Activated CD4-positive, alpha-beta T cell treated with anti-CD3 and anti-CD28 coated beads for 36 hours (primary cell): ENCODE measurements around the gene PEX26. TPM values are rescaled to one million over a fixed set of nuclear protein-coding genes. Genes with fewer than 3 reads are reported as not detected.
A peak's percentile ranks its signal among the peaks of the same experiment; 100 is the strongest.
"Not testable (repeated sequence)": the region's sequence is repeated elsewhere in the genome, so short reads cannot be mapped to it uniquely, and the experiment has no call there.

Experiments
- ATAC-seq: fragments of 200-7000 bp; cut with Tn5 transposase; one replicate; pipeline ENCODE4 v1.10.0; 2021; ENCODE audit warnings: mild to moderate bottlenecking, moderate library complexity
- CTCF ChIA-PET: fragments of 350-600 bp; sonication (Branson Sonifier 250); formaldehyde crosslinking; loops from one replicate; lab custom pipeline; 2021; ENCODE audit warnings: antibody characterized with exemption; lab: Charles Lee
- POLR2A ChIA-PET: fragments of 350-600 bp; sonication (Branson Sonifier 250); formaldehyde crosslinking; loops from one replicate; lab custom pipeline; 2021; ENCODE audit warnings: antibody characterized with exemption, inconsistent platforms; lab: Charles Lee
- DNase-seq: peaks from one replicate; pipeline ENCODE4 v3.0.0-alpha.2; 2020
- H3K27ac Mint-ChIP-seq: one replicate; pipeline ENCODE4 v1.8.0; 2021; ENCODE audit warnings: mixed read lengths
- H3K27me3 Mint-ChIP-seq: one replicate; pipeline ENCODE4 v1.8.0; 2021; ENCODE audit warnings: mixed read lengths
- H3K36me3 Mint-ChIP-seq: one replicate; pipeline ENCODE4 v1.8.0; 2021; ENCODE audit warnings: low read depth, mixed read lengths
- H3K4me1 Mint-ChIP-seq: one replicate; pipeline ENCODE4 v1.8.0; 2021; ENCODE audit warnings: mixed read lengths
- H3K4me3 Mint-ChIP-seq: one replicate; pipeline ENCODE4 v1.8.0; 2021; ENCODE audit warnings: mild to moderate bottlenecking, moderate library complexity, mixed read lengths
- H3K9me3 Mint-ChIP-seq: one replicate; pipeline ENCODE4 v1.8.0; 2021; ENCODE audit warnings: low read depth, mixed read lengths
- intact Hi-C, 2 experiments: fragments of 100-400 bp; cut with DNase I in 1 of 2; cut with micrococcal nuclease in 1 of 2; formaldehyde crosslinking; loops; one replicate each; pipeline versions ENCODE4 v1.14.2 to v1.15.1; 2022 to 2024; cut with DNase I, micrococcal nuclease
- total RNA-seq, 2 experiments: library from RNA; stranded (reverse); gene quantifications; one replicate each; pipeline ENCODE4 v1.2.3, GENCODE V29; 2021

Gene PEX26
- total RNA-seq, 2 experiments from 2014 or later = 50.7 to 58.0 TPM

DNA sequence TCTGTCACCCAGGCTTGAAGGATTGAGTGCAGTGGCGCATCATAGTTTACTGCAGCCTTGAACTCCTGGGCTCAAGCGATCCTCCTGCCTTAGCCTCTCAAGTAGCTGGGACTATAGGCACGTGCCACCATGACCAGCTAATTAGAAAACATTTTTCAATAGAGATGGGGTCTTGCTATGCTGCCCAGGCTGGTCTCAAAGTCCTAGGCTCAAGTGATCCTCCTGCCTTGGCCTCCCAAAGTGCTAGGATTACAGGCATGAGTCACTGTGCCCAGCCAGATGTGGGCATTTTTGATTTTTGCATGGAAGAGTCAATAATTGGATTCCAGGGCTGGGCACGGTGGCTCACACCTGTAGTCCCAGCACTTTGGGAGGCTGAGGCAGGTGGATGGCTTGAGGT lies 3.9 kb upstream of the PEX26 start:
- ChIA-PET CTCF (interaction anchor here (0.7 to 9.5 kb wide), 2 partner anchors 243 to 278 kb away, joined by 4 to 124 read pairs; no protein-coding TSS in a partner anchor), POLR2A (interaction anchor here (0.5 kb wide), 1 partner anchor 70 kb away, joined by 3 read pairs; no protein-coding TSS in a partner anchor)
- H3K27ac Mint-ChIP-seq, H3K36me3 Mint-ChIP-seq, intact Hi-C loops, ATAC-seq, H3K9me3 Mint-ChIP-seq, DNase-seq, H3K4me3 Mint-ChIP-seq, H3K27me3 Mint-ChIP-seq: not testable (repeated sequence)
- H3K4me1 Mint-ChIP-seq = peaks cover 14% of the 10 kb centered on the region

DNA sequence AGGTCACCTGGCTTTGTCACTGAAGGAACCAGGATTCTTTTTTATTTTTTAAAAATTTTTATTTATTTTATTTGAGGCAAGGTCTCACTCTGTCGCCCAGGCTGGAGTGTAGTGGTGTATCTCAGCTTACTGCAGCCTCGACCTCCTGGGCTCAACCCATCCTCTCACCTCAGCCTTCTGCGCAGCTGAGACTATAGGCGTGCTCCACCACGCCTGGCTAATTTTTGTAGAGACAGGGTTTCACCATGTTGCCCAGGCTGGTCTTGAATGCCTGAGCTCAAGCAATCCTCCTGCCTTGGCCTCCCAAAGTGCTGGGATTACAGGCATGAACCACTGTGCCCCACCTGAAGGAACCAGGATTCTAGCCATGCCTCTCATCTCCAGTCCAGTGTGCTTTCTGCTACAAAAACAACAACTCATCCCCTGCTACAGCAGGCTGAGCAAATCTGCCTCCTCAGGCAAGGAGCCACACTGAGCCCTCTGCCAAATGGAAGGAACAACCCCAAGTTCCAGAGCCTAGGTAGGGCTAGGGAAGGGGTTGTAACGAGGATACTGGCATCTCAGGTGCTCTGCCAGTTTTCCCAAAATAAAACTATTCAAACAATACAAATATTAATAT lies 2.6 kb upstream of the PEX26 start:
- H3K36me3 Mint-ChIP-seq = peaks cover 14% of the 10 kb centered on the region
- H3K27me3 Mint-ChIP-seq = no peaks in the 10 kb centered on the region
- no peak overlapping the region for H3K27ac Mint-ChIP-seq
- DNase-seq (no peak), ATAC-seq (no peak)
- peaks cover 25% of the 10 kb centered on the region for H3K4me1 Mint-ChIP-seq
- ChIA-PET CTCF (interaction anchor here (0.6 to 9.5 kb wide), 23 partner anchors 9 to 332 kb away, joined by 3 to 124 read pairs (median 5); partner anchors contain the start of gene BID), POLR2A (no interaction called here)
- intact Hi-C loops = loop anchor here in 1 of 2 experiments (5.0 kb wide), 3 partner anchors 37 to 78 kb away; partner anchors contain the start of gene TUBA8
- H3K9me3 Mint-ChIP-seq = no peaks in the 10 kb centered on the region
- H3K4me3 Mint-ChIP-seq = no peak overlapping the region

DNA sequence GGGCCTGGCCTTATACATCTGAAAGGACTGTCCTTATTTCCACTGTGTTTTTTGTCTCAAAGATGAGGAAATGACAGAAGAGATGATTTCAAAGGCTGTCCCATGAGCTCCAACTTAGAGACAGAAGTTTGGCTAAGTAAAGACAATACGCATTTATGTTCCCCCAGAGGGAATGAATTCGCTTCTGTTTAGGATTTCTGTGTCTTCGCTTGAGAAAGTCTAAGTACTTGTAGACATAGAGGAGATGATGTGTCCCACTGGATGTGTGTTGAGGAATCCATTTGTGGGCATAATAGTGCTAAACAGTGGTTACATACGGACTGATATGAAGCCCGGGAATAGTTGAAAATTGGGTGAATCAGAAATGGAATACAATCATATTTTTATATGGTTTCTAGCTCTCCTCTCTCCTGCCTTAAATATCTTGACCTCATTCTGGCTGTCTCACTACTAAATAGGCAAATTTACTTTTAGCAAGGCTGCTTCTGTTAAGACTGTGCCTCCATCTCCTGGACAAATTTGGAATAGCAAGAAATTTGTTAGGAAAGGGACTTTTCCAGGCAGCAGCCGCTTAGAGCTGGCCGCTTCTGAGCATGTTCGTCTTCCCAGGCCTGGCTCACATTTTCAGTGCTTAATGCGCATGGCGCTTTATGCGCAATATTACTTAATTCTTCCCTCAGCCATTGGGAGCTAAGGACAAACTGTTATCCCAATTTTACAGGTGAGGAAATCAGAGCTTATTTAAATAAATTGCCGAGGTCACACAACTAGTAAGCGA lies 1.9 kb upstream of the PEX26 start:
- Mint-ChIP-seq H3K27ac (peak overlapping the region; percentile 53), H3K4me3 (peak overlapping the region; percentile 48), H3K36me3 (peaks cover 21% of the 10 kb centered on the region), H3K27me3 (no peaks in the 10 kb centered on the region), H3K4me1 (peaks cover 28% of the 10 kb centered on the region), H3K9me3 (no peaks in the 10 kb centered on the region)
- DNase-seq = peak; percentile 40
- ChIA-PET CTCF (interaction anchor here (0.6 to 9.5 kb wide), 44 partner anchors 10 to 516 kb away, joined by 3 to 124 read pairs (median 4); partner anchors contain the start of genes BCL2L13, BID, MICAL3 and USP18), POLR2A (no interaction called here)
- no peak for ATAC-seq
- intact Hi-C loops = loop anchor here (1.0 to 5.0 kb wide), 12 partner anchors 35 to 1001 kb away; partner anchors contain the start of genes TUBA8 (in 2 of the 2), ATP6V1E1 (in 1 of the 2), BCL2L13 (in 1 of the 2) and IL17RA (in 1 of the 2)

DNA sequence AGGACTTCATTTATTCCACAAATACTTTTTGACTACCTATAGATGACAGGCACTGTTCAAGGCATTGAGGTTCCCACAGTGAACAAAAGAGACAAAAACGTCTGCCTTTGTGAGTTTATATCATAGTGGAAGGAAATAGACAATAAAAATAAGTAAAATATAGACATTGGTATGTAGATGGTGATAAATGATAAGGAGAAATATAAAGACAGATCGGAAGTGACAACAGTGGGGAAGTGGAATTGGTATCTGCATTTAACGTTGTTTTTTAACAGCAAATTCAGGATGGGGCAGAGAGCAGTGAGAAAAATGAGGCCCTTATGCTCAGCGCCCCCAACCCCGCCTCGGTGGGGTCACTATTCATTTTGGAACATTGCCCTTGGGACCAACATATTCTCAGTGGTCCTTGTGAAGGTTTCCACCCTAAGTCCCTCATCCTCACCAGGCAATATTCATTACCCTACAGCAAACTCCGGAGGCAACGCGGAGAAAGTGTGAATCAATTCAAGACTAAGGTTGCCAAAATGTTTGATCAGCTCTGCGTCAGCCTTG lies 627 bp upstream of the PEX26 start:
- ChIA-PET CTCF (interaction anchor here (0.6 to 9.5 kb wide), 20 partner anchors 11 to 518 kb away, joined by 3 to 124 read pairs (median 4); partner anchors contain the start of genes MICAL3 and USP18), POLR2A (interaction anchor here (1.0 to 1.9 kb wide), 6 partner anchors 18 to 79 kb away, joined by 3 to 11 read pairs (median 4); partner anchors contain the start of gene USP18)
- H3K9me3 Mint-ChIP-seq = no peaks in the 10 kb centered on the region
- intact Hi-C loops = loop anchor here (1.0 to 5.0 kb wide), 15 partner anchors 27 to 1002 kb away; partner anchors contain the start of genes BCL2L13 (in 2 of the 2), TUBA8 (in 2 of the 2), HDHD5 (in 1 of the 2) and IL17RA (in 1 of the 2)
- peaks cover 40% of the 10 kb centered on the region for H3K4me1 Mint-ChIP-seq
- DNase-seq = no peak
- ATAC-seq = peak; percentile 32
- peak overlapping the region; percentile 98 for H3K27ac Mint-ChIP-seq
- H3K27me3 Mint-ChIP-seq = no peaks in the 10 kb centered on the region
- peak overlapping the region; percentile 89 for H3K4me3 Mint-ChIP-seq
- peaks cover 32% of the 10 kb centered on the region for H3K36me3 Mint-ChIP-seq

DNA sequence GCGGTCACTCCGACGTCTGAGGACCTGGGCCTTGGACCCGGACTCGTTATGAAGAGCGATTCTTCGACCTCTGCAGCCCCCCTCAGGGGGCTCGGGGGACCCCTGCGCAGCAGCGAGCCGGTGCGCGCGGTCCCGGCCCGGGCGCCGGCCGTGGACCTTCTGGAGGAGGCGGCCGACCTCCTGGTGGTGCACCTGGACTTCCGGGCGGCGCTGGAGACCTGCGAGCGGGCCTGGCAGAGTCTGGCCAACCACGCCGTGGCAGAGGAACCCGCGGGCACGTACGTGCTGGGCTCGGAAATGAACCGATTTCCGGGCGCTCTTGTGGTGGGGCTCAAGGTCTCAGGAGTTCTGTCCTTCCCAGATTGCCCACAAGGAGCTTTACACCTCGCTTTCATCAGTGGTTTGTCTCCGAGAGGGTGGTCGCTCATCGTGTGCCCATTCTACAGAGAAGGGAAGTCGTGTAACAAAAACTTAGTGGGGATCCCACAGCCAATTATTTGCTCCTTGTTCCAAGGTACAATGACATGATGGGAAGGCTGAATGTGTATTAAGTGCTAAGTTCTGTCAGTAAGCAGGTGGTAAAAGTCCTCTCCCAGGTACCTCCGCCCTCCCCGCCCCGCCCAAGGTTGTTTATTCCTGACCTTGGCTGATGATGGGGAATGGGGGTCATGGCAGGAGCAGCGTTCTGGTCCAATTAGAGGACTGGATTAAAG lies 695 bp downstream of the PEX26 start:
- ChIA-PET CTCF (interaction anchor here (0.7 to 5.2 kb wide), 7 partner anchors 9 to 311 kb away, joined by 3 to 37 read pairs (median 4); partner anchors contain the start of gene USP18), POLR2A (interaction anchor here (1.0 to 2.1 kb wide), 7 partner anchors 10 to 77 kb away, joined by 3 to 11 read pairs (median 5); partner anchors contain the start of gene USP18)
- Mint-ChIP-seq H3K36me3 (peaks cover 44% of the 10 kb centered on the region), H3K27ac (peak overlapping the region; percentile 98), H3K27me3 (no peaks in the 10 kb centered on the region), H3K4me1 (peaks cover 52% of the 10 kb centered on the region), H3K4me3 (peak overlapping the region; percentile 89), H3K9me3 (no peaks in the 10 kb centered on the region)
- intact Hi-C loops = loop anchor here in 1 of 2 experiments (2.0 to 5.0 kb wide), 4 partner anchors 34 to 312 kb away; partner anchors contain the start of gene TUBA8
- peak; percentile 72 for DNase-seq
- ATAC-seq = peak; percentile 19

DNA sequence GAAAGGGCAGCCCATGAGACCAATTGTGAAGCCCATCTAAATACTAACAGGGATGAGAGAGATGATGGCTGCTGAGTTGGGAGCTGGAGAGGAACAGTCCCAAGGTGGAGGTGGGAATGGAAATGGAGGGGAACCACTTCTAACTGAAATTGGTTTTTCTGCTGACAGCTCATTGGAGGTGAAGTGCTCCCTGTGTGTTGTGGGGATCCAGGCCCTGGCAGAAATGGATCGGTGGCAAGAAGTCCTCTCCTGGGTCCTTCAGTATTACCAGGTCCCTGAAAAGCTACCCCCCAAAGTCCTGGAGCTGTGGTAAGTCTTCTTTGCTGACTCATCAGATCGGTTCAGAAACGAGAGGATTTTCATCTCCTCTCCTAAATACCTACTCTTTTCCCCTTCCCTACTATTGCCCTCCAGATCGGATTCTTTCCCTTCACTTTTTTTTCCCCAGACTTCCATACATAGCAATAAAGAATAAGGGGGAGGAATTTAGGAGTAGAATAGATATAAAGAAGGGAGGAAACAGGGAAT lies 2.0 kb downstream of the PEX26 start:
- no peak for ATAC-seq
- ChIA-PET POLR2A (interaction anchor here (2.1 kb wide), 1 partner anchor 9 kb away, joined by 7 read pairs; no protein-coding TSS in a partner anchor), CTCF (interaction anchor here (0.5 to 5.2 kb wide), 6 partner anchors 8 to 404 kb away, joined by 3 to 37 read pairs (median 4); partner anchors contain the start of gene USP18)
- Mint-ChIP-seq H3K4me1 (peaks cover 52% of the 10 kb centered on the region), H3K9me3 (no peaks in the 10 kb centered on the region), H3K4me3 (peak overlapping the region; percentile 89), H3K27me3 (no peaks in the 10 kb centered on the region), H3K27ac (peak overlapping the region; percentile 83), H3K36me3 (peaks cover 52% of the 10 kb centered on the region)
- no peak for DNase-seq
- intact Hi-C loops = loop anchor here in 1 of 2 experiments (2.0 to 5.0 kb wide), 4 partner anchors 33 to 313 kb away; partner anchors contain the start of gene TUBA8

DNA sequence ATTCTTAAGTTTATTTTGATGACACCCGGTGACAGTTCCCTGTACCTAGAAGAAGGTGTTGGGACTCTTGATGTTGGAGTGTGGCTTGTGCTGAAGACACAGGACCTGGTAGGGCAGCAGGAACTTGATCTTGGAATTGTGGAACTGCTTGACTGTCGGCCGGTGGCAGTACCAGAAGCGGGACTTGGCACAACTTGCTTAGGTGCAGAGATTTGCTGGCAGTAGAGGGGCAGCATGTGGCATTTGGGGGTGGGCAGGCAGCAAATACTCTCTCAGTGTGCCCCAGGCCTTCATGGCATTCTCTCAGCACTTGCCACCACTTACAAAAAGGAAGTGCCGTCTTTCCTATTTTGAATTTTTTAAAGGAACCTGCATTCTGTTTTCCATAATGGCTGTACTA lies 3.6 kb downstream of the PEX26 start:
- DNase-seq (no peak), ATAC-seq (no peak)
- H3K27me3 Mint-ChIP-seq = no peaks in the 10 kb centered on the region
- ChIA-PET CTCF (no interaction called here), POLR2A (no interaction called here)
- no peaks in the 10 kb centered on the region for H3K9me3 Mint-ChIP-seq
- no peak overlapping the region for H3K4me3 Mint-ChIP-seq
- H3K36me3 Mint-ChIP-seq = peaks cover 62% of the 10 kb centered on the region
- H3K4me1 Mint-ChIP-seq = peaks cover 45% of the 10 kb centered on the region
- intact Hi-C loops = no loop called here
- no peak overlapping the region for H3K27ac Mint-ChIP-seq

DNA sequence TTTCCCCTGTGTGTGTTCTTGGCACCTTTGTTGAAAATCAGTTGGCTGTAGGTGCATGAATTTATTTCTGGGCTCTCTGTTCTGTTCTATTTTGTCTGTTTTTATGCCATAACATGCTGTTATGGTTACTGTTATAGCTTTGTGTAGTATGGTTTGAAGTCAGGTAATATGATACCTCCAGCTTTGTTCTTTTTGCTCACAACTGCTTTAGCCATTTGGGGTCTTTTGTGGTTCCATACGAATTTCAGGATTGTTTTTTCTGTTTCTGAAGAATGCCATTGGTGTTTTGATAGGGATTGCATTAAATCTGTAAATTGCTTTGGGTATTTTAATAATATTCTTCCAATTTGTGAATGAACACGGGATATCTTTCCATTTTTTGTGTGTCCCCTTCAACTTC lies 4.7 kb downstream of the PEX26 start:
- ChIA-PET POLR2A (no interaction called here), CTCF (interaction anchor here (1.3 kb wide), 1 partner anchor 253 kb away, joined by 3 read pairs; no protein-coding TSS in a partner anchor)
- H3K9me3 Mint-ChIP-seq = no peaks in the 10 kb centered on the region
- no peak overlapping the region for H3K4me3 Mint-ChIP-seq
- no peak for ATAC-seq
- intact Hi-C loops = no loop called here
- H3K27me3 Mint-ChIP-seq = no peaks in the 10 kb centered on the region
- H3K36me3 Mint-ChIP-seq = peaks cover 69% of the 10 kb centered on the region
- H3K27ac Mint-ChIP-seq = peak overlapping the region; percentile 19
- H3K4me1 Mint-ChIP-seq = peaks cover 39% of the 10 kb centered on the region
- no peak for DNase-seq

DNA sequence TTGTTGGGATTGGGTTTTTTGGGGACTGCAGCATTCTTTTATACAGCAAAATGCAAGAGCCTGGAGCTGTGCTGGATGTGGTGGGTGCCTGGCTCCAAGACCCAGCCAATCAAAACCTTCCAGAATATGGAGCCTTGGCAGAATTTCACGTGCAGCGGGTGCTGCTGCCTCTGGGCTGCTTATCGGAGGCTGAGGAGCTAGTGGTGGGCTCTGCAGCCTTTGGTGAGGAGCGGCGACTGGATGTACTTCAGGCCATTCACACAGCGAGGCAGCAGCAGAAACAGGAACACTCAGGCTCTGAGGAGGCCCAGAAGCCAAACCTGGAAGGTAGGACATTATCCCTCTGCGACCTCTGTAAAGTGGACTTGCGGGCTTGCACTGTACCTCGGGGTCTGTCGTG lies 5.6 kb downstream of the PEX26 start:
- Mint-ChIP-seq H3K4me1 (peaks cover 47% of the 10 kb centered on the region), H3K27me3 (no peaks in the 10 kb centered on the region), H3K9me3 (no peaks in the 10 kb centered on the region), H3K27ac (no peak overlapping the region), H3K4me3 (no peak overlapping the region), H3K36me3 (peaks cover 78% of the 10 kb centered on the region)
- DNase-seq = no peak
- ChIA-PET CTCF (interaction anchor here (0.6 to 1.3 kb wide), 2 partner anchors 254 to 422 kb away, joined by 3 read pairs; no protein-coding TSS in a partner anchor), POLR2A (no interaction called here)
- intact Hi-C loops = no loop called here
- ATAC-seq = no peak

DNA sequence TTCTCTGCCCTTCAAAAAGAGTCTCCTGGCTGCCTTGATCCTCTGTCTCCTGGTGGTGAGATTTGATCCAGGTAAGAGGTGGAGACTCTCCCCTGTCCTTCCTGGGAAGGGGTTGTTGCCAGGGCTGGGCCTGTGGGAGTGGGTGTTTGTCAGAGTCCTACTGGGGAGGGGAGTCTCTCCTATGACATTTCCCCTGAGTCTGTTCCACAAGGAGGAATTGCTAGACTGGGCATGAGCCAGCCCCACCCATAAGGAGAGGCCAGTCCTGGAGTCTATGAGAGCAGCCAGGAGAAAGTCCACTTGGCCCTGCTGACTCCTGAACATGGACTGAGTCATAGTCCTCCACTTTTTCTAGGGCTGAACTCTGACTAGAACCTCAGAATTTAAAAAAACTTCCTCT lies 7.4 kb downstream of the PEX26 start:
- Mint-ChIP-seq H3K27me3 (no peaks in the 10 kb centered on the region), H3K4me1 (peaks cover 45% of the 10 kb centered on the region), H3K4me3 (no peak overlapping the region), H3K27ac (no peak overlapping the region), H3K36me3 (peaks cover 75% of the 10 kb centered on the region), H3K9me3 (no peaks in the 10 kb centered on the region)
- ATAC-seq = no peak
- no peak for DNase-seq
- ChIA-PET CTCF (no interaction called here), POLR2A (no interaction called here)
- intact Hi-C loops = no loop called here
